A549 treated with RU486 at 1 μM for 4 hours (cell line): ENCODE data around the gene KNL1. TPM values are rescaled to one million over a fixed set of nuclear protein-coding genes. Genes with fewer than 3 reads are reported as not detected.

Source experiments
- total RNA-seq: library from RNA; stranded (reverse); fragments of 200-300 nt; extraction: Qiagen RNA extraction; gene quantifications from 5 replicates; pipeline ENCODE4 v1.2.3, GENCODE V29; 2022; ENCODE audit warnings: low read depth

The KNL1 gene, protein sequence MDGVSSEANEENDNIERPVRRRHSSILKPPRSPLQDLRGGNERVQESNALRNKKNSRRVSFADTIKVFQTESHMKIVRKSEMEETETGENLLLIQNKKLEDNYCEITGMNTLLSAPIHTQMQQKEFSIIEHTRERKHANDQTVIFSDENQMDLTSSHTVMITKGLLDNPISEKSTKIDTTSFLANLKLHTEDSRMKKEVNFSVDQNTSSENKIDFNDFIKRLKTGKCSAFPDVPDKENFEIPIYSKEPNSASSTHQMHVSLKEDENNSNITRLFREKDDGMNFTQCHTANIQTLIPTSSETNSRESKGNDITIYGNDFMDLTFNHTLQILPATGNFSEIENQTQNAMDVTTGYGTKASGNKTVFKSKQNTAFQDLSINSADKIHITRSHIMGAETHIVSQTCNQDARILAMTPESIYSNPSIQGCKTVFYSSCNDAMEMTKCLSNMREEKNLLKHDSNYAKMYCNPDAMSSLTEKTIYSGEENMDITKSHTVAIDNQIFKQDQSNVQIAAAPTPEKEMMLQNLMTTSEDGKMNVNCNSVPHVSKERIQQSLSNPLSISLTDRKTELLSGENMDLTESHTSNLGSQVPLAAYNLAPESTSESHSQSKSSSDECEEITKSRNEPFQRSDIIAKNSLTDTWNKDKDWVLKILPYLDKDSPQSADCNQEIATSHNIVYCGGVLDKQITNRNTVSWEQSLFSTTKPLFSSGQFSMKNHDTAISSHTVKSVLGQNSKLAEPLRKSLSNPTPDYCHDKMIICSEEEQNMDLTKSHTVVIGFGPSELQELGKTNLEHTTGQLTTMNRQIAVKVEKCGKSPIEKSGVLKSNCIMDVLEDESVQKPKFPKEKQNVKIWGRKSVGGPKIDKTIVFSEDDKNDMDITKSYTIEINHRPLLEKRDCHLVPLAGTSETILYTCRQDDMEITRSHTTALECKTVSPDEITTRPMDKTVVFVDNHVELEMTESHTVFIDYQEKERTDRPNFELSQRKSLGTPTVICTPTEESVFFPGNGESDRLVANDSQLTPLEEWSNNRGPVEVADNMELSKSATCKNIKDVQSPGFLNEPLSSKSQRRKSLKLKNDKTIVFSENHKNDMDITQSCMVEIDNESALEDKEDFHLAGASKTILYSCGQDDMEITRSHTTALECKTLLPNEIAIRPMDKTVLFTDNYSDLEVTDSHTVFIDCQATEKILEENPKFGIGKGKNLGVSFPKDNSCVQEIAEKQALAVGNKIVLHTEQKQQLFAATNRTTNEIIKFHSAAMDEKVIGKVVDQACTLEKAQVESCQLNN (N-terminal part only)
- 4.4 to 8.1 TPM (median 7.0 TPM) in 5 replicates for total RNA-seq

DNA sequence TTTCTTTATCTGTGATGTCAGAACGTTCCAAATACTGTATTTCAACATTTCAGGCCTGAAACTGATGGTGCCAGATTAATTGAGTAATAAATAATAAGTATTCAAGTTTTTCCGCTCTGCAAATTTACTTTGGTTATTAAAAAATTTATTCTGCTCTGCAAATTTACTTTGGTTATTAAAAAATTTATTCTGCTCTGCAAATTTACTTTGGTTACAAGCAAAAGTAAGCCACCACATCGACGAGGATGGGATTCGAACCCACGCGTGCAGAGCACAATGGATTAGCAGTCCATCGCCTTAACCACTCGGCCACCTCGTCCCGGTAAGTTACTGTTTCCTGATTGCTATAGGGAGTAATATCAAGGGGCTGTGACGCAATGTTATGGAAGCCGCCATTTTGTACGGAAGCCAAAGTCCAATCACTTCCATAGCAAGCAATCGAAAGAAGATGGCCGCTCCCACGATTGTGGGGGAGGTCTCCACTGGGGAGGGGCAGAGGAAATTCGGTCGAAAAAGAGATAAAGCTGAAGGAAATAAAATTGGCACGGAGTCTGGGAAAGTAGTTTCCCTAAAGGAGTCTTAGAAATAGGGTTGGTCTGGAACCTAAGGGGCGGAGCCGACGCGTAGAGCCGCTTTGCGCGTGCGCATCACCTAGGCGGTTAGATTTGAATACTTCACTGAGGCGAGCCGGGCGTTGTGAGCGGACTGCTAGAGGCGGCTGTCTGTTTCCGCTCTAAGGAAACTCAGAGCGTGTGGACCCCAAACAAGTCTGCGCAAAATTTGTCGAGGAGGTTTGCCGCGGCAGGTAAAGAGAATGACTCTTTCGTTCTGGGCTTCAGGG is at the start of gene KNL1:
KNL1 (plus strand) TSS at position 662 of the 841 bp plus-strand sequence. CDS start 8,683 bp downstream, outside the sequence.

GRCh38 chr15:40564591-40565332 is 29.3 kb upstream of the KNL1 start, which contains the start of gene CCDC32:
TSS of gene CCDC32 (minus strand) at chr15:40565042. CDS start at chr15:40563015, 2,027 bp downstream.

DNA sequence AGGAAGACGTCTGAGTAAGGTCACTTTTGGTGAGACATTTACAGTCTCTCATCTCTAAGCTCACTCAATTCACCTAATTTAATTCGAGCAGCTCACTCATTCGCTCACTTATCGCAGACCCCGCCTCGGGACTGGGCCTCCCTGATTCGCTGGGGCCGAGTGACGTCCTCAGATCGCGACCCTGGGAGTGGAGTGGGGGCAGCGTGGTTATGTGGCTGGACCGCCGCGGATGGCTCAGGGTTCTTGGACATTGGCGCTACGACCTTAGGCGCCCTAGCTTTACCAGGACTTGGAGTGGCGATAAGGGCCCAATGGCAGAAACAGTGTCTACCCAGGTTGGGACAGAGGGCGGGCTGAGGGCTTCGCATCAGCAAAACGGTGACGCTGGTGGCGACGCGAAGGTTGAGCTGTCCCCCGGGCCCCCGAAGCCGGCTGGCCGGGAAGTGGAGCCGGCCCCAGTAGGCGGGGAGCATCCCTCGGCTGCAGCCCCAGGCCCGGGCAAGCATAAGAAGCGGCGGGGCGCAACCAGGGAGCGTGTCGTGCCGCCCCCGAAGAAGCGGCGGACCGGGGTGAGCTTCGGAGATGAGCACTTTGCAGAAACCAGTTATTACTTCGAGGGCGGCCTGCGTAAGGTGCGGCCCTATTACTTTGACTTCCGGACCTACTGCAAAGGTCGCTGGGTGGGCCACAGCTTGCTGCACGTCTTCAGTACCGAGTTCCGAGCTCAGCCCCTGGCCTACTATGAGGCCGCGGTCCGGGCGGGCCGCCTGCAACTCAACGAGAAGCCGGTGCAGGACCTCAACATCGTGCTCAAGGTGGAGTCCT is 24.7 kb upstream of the KNL1 start, which contains the start of gene RPUSD2:
RPUSD2 (plus strand) TSS at position 171 of the 825 bp plus-strand sequence; CDS start at position 210, 39 bp downstream.

GRCh38 chr15:40694688-40695468 is 100.8 kb downstream of the KNL1 start, which contains the start of gene RAD51:
TSS of gene RAD51 (plus strand) at chr15:40695174. CDS start at chr15:40698759, 3,585 bp downstream.

Other genes with a start within 250 kb of the KNL1 start
- not detected in 5 replicates for gene PHGR1, start 243.2 kb upstream of the KNL1 start, total RNA-seq
- gene DISP2, start 236.0 kb upstream of the KNL1 start, total RNA-seq: 0.62 to 2.5 TPM (median 1.2 TPM) in 5 replicates
- 46.9 to 54.2 TPM (median 49.3 TPM) in 5 replicates for gene KNSTRN, start 211.5 kb upstream of the KNL1 start, total RNA-seq
- gene IVD, start 188.5 kb upstream of the KNL1 start, total RNA-seq: 11.3 to 13.1 TPM (median 12.7 TPM) in 5 replicates
- gene BAHD1, start 153.3 kb upstream of the KNL1 start, total RNA-seq: 10.0 to 12.6 TPM (median 11.8 TPM) in 5 replicates
- gene CHST14, start 123.3 kb upstream of the KNL1 start, total RNA-seq: 14.1 to 22.3 TPM (median 19.0 TPM) in 5 replicates
- 12.9 to 25.4 TPM (median 15.4 TPM) in 5 replicates for gene CCDC32, start 29.2 kb upstream of the KNL1 start, total RNA-seq
- 12.0 to 17.8 TPM (median 17.0 TPM) in 5 replicates for gene RPUSD2, start 24.9 kb upstream of the KNL1 start, total RNA-seq
- gene RAD51, start 100.9 kb downstream of the KNL1 start, total RNA-seq: 15.5 to 22.6 TPM (median 19.3 TPM) in 5 replicates
- 20.9 to 25.4 TPM (median 22.6 TPM) in 5 replicates for gene RMDN3, start 161.0 kb downstream of the KNL1 start, total RNA-seq
- gene GCHFR, start 169.8 kb downstream of the KNL1 start, total RNA-seq: 6.1 to 11.0 TPM (median 6.7 TPM) in 5 replicates
- gene C15orf62, start 175.7 kb downstream of the KNL1 start, total RNA-seq: 0.05 to 0.10 TPM (median 0.07 TPM) in 4 of 5 replicates, not detected in the other
- 16.3 to 19.4 TPM (median 18.7 TPM) in 5 replicates for gene ZFYVE19, start 212.8 kb downstream of the KNL1 start, total RNA-seq
- gene DNAJC17, start 213.2 kb downstream of the KNL1 start, total RNA-seq: 21.9 to 28.6 TPM (median 27.2 TPM) in 5 replicates
- gene PPP1R14D, start 234.5 kb downstream of the KNL1 start, total RNA-seq: 0.28 to 0.38 TPM in 2 of 5 replicates, not detected in the others
- gene SPINT1, start 249.8 kb downstream of the KNL1 start, total RNA-seq: 0.87 to 1.5 TPM (median 1.1 TPM) in 5 replicates